NCI-H1092 treated with DMSO at 0.1 percent for 48 hours (cell line): ENCODE data around the gene CELF2.

Experiments used
- DNase-seq: peaks from one replicate; lab custom pipeline; 2025; lab: John Stamatoyannopoulos, UW

Gene CELF2

DNA sequence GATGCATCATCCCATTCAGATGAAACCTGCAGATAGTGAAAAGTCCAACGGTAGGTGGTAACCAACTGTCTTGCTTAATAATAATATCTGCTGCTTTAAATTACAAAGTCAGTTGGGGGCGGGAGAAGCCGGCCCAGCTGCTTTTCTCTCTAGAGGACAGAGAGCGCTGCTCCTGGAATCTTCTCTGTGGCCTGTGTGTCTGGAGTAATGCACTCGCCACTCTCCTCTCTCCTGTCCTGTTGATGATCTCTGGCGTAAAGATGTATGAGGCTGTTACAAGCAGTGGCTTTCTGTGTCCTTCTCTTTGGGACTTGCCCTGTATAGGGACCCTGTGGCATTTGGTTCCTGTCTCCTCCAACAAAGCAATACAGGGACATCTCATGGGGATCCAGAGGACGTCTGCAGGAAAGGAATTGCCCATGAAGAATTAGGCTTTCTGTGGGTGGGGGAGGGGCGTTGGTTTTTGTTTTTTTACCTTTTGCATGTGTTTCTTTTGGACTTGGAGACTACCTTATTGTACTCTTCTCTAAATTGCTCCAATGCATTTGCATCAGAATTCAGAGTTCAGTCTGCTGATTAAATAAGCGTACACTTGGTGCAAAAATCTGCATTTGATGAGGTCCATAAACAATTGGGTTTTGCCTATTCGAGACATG, 231.6 kb downstream of the CELF2 start:
- DNase-seq = no peak

DNA sequence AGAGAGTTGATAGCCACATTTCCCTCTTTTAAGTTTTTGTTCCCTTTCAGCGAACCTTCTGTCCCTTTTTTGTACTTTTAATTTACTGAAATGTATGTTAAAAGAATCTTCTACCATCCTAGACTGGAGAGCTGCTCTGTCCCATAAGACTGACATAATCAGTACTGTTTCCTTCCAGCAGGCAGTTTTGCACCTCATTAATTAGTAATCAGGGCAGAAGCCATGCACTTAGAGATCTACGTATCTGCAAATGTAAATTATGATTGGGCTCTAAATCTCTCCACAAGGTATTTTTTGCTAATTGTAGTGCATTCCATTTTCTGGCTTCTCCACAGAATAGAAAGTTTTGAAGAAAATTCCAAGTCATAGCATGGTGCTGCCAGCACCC, 232.1 kb downstream of the CELF2 start:
- no peak for DNase-seq

DNA sequence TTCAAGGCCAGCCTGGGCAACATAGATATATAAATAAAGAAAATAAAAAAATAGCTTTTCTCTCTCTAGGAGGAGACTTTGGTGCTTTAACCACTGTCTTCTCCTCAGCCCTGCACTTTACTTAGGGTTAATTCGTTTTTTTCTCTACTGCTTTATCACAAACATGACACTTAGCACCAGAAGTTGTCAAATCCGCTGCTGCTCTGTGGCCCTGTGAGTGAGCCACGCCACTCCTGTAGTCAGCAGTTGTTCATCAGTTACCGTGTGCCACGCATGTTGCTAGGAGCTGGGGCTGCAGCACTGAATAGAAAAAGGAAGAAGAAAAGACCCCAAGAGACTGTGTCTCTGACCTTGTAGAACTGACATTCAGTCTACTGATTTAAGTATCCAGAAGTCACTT, 232.6 kb downstream of the CELF2 start:
- no peak for DNase-seq

DNA sequence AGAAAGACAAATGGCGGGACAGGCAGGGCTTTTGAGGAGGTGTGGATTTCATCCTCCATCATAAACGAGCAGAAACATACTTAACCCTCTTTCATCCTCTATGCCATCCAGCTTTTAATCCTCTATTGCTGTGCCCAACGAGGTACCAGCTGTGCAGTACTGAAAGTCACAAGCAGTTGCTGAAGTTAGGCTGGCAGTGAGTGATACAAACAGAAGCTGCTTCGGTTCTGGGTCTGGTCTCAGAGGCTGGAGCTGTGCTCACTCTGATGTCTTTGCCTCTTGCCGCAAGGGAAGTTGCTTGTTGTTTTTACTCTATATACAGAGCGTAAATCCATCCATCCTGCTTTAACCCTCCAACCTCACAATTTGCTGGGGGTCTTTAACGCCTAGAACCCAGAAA, 235.2 kb downstream of the CELF2 start:
- DNase-seq = no peak

DNA sequence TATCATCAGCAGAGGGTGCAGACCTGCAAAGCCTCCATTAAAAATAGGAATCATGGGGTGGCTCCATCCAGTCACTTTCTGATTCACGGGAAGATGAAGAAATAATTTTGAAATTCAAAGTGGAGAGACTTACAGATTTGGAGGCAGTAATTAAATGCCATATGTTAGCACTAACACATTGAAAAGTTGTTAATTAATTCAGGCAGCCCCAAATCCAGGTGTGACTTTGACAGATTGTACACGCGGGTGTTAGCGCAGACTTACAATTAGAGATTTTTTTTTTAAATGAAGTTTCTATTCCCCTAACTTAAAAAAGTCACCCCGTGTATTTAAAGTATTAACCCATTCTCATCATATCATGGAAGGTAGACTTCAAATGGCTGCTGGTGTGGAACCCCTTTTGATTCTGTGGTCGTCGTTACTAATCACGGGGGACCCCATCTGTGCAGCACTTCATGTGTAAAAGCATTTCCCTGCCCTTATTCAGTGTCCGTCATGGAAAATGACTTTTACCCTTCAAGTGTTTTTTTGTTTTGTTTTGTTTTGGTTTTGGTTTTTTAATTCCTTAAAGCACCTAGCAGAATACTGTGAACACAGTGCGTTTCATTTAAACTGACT, 235.8 kb downstream of the CELF2 start:
- DNase-seq = no peak

DNA sequence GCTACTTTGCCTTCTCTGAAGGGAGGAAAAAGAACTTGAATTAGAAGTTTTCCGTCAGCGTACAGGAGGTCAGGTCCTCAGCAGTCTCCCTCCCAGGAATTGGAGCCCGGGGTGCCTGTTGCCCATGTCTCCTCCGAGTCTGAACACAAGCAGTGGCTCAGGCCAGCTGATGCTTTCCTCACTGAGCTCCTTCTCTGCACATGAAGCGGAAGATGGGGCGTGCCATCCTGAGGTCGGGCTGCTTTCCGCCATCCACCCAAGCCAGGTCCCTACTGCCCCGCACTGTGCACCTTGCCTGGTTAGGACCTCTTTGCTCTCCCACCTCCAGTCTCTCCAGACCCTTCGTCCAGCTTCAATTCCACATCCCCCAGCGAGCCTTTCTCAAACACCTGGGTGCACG, 237.5 kb downstream of the CELF2 start:
- DNase-seq = no peak

DNA sequence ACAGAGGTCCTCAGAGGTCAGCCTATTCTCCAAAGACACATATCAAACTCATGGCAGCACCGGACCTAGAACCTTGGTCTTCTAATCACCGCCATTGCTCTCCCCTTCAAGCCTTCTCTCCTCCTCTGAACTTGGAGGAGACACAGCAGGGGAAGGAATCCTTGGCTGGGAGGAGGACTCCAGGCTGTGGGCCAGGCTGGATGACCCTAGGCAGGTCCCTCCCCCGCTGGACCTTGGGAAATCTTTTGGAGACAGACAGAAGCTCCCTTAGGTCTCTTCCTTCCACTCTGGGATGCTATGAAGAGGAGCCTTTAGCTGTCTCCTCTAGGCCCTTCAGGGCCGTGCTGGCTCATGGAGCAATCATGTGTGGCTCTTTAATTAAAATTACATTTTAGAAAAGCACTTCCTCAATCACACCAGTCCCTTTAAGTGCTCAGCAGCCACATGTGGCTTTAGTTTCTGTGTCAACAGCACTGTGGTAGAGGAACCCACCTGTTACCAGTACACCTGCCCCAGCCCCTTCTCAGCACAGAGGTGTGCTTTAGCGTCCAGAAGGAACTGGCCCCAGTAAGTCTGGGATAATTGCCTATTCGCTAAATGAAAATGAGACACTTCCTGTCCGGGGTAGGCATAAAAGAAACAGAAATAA, 238.2 kb downstream of the CELF2 start:
- no peak for DNase-seq

DNA sequence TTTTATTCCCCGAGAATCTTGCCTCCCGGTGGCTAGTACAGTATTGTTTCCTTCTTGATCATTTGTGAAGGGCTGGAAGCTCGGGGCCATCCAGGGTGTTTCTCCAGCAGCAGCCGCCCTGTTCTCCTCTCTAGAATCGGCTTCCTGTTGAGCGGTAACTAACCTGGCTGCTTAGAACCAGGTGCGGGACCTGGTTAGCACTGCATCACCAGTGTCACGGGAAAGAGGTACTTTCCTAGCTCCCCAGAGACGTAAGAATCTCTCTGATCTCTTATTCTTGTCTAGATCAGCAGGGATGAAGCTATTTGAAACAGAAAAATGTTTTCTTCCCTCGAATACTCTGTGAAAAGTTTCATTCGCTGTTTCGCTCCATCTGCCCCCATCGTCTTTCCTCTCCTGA, 239.2 kb downstream of the CELF2 start:
- DNase-seq = no peak

DNA sequence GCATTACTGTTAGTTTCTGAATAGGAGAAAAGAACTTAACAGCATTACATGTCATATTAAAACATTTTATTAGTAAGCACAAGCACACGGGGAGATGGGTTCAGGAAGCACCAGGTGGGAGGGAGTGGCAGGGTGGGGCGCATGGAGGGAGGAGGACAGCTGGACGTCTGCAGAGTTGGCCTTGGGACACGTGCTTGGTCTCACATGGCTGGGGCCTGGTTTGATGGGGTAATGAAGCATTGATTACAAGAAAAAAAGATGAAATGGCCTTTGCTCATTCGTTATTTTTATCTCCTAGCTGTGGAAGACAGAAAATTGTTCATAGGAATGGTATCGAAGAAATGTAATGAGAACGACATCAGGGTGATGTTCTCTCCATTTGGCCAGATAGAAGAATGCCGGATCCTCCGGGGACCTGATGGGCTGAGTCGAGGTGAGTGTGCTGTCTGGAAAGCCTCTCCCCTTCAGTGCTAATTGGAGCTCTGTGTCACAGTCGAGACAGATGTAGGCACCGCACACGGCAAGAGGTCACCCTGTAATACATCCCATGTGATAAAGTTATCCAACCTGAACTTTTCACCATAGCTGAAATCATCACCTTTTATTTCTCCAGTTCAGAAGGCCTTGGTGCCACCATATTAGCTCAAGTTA, 239.9 kb downstream of the CELF2 start:
- no peak for DNase-seq

DNA sequence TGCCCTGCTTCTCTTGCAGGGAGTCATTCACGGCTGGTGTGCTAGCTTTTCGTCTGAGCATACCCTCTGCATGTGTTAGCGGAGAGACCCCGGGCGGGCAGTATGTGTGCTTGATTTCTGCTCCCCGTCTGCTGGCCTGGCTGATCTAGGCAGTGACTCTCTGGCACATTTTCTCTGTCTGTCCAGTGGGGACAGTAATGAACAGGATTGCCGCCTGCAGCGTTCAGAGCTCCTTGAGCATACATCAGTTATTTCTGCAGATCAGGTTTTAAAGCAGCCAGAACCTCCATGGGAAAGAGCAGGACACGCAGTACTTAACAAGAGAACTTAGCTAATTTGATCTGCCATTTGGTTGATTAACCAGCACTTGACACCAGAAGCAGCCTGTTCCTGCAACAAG, 242.5 kb downstream of the CELF2 start:
- no peak for DNase-seq

DNA sequence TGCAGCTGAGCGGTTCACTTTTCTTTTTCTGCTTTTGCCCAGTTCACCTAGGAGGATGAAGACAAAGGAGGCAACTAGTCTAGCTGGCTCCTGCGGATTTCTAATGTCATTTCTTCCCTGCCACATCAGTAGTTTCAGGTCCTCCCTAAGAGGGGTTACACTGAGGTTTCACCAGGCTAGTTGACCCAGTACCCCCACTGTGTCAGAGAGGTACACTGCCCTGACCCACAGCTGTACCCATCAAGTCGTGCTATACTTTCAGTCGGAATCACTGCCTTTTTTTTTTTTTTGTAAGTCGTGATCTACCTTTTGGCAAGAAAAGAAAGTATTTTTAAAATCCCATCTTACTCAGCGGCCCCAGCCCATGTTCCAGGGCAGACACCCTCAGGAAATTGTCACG, 243.5 kb downstream of the CELF2 start:
- DNase-seq = no peak

DNA sequence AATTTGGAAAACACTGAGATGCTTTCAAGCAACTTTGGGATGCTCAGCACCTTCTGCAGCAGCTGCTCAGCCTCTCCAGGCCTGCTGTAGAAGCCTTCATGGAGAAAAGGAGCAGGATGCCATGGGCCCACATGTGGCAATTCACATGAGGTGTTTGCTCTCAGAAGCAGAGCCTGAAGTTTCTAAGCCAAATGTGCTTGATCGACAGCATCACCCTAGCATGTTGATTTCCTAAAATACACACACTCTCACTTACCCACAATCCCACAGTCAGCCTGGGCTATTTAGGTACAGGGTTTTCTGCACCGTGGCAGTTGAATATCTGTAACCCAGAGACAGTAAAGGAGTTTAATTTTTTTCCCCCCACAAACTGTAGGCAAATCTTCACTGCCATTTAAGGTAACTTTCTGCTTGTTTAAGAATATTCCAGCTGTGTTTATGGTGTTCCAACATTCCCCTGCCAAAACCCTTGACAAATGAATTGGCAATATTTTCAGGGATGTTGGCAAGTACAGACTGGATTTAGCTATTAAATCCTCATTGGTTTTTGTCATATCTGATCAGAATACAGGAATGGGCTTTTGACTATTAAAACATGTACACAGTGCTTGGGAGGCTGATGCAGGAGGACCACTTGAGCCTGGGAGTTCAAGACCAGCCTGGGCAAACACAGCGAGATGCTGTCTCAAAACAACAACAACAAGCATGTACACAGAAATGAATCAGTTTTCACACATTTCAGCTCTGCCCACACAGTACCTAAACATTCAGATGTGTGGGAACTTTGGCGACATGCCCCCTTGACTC, 244.2 kb downstream of the CELF2 start:
- no peak for DNase-seq

DNA sequence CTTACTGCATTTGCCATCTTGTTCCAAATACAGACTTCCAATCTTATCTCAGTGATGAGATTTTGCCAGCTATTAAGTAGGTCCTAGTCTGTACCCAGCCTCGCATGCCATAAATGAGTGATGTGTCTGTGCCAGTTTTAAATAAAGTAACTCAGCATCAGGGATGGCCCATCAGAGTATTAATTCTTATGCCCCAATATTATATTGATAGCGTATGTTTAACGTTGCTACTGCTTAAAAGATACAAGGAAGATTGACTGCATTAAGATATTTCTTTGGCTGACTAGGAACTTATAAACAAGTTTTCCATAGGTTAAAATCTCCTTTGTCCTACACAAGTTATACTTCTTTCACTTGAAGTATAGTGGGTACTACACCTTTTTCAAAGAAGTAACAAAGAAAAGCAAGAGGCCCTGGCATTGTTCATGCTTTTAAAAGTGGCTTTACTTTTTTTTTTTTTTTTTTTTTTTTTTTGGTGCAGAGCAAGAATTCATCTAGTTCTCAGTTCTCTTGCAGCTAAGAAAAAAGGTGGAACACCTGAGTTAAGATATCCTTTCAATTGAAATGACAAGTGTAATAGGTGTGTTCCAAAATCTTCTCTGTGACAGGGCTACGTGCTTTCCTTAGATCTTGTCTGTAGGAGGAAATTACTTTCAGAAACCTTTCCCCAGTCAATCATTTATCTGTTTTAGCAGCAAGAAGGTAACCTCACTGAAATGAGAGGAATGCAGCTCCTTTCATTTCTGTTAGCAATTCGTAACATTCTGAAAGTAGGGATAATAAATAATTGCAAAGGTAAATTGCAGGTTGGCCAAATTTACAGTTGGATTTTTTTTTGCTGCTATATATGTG, 245.0 kb downstream of the CELF2 start:
- DNase-seq = no peak

DNA sequence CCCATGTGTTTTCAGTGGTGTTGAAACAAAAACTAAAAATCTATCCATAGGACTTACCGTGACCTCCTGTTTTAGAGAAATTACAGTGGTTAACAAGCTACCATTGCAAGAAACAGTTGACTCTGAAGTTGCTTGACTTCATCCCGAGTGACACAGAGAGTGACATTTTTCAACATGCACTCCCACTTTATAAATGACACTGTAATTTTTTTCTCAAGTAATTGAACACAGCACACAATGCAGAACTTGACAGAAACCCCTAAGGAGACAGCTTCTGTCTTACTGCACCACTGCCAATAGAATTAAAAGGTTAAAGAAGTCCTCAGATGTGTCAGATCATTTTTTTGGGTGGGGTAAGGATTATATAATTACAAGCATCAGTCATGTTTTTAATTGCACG, 246.1 kb downstream of the CELF2 start:
- DNase-seq = no peak

DNA sequence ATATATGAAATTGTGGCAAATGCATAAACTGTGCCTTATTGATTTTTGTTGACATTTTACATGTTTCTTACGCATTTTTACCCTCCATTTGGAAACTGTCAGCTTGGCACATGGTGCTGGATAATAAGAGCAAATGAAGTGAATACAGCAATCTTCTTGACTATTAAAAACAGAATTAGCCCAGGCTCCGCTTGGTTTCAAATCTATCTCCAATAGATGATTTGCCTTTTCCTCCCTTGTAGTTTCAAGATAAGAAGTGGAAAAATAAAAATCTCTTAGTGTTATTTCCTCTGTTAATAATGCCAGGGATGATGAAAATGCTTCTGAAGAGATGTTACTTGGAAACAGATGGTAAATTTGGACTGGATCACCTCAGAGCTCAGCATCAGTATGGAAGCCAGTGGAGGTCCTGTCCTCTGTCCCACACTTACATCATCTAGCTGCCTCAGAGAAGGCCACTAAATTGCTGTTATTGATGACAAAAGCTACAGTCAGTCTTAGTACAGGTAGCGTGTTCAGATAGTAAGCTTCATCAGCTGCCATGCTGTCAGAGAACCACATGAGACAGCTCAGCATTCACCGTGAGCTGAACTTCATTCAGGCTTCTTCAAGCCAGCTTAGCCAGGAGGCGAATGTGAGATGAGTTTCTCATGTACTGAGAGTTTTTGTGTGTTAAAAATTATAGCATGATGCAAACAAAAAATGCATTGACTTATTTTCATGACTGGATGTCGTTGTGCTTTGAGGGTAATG, 246.8 kb downstream of the CELF2 start:
- DNase-seq = no peak

DNA sequence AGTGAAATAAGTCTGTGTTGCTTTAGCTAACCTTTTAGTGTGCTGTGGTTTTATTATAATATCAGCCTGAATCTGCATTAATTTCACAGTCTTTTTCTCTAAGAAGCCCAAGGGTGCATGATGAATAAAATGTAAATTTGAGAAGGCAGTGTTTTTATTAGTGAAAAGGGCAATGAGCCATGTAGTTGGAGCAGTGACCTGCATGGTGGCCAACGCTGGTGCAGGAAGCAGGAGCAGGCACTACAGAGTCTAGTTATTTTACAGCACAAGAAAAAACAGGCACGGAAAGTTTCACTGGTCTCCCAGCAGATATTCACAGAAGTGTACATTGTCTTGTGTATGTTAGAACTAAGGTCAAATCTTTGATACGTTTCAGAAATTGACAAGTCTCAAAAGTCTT, 247.8 kb downstream of the CELF2 start:
- no peak for DNase-seq

DNA sequence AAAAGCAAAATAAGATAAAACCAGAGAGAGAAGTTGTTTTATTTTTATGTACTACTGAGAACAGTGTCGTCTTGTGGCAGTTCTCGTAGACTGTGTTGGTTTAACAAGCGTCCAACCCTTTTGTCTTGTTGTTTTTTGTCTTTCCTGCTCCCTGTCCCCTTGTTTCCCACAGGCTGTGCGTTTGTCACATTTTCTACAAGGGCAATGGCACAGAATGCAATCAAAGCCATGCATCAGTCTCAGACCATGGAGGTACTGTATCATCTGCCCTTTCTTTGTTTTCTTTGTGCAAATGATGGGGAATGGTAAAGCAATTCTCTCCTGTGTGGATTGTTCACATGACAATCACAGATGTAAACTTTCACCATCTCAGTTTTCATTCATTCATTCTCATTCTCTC, 248.8 kb downstream of the CELF2 start:
- no peak for DNase-seq

DNA sequence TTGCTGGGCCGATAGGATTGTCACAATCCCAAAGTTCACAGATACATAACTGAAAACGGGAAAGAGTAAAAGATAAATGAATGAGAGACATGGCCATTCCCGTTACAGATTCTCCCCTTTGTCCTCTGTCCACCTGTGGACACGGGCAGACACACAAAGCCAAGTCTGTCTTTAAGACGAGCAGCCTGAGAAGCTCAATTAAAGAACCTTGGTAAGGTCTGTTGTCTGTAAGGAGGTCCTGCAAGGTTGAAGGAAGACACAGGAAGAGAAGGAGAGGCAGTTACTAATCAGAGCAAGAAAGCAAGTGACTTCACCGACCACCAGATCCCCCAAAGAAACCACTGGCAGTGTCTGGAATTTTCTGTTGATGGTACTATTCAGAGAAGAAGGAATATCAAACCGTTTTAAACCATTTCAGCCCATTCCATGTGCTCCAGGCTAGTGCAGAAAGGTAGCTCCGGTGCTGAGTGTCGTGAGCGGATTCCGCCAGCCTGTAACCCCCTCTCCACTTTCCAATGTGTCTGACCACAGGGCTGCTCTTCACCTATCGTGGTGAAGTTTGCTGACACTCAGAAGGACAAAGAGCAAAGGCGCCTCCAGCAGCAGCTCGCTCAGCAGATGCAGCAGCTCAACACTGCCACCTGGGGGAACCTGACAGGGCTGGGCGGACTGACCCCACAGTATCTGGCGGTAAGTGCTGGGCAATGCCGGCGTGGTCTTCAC, 252.6 kb downstream of the CELF2 start:
- DNase-seq = peak; percentile 5

DNA sequence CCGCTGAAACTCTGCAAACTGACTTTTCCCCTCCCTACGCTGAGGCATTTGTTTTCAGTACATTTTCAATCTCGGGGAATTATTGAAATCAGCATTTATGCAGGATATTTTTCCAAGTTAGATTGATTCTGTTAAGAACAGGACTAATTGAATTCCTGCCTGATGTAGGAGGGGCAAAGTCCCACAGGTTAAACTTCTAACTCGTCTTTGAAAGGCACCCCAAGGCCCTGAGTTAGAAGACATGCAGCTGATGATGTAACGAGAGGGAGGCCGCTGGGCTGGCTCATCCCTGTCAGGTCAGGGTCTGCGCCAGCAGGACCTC, 253.1 kb downstream of the CELF2 start:
- no peak for DNase-seq

DNA sequence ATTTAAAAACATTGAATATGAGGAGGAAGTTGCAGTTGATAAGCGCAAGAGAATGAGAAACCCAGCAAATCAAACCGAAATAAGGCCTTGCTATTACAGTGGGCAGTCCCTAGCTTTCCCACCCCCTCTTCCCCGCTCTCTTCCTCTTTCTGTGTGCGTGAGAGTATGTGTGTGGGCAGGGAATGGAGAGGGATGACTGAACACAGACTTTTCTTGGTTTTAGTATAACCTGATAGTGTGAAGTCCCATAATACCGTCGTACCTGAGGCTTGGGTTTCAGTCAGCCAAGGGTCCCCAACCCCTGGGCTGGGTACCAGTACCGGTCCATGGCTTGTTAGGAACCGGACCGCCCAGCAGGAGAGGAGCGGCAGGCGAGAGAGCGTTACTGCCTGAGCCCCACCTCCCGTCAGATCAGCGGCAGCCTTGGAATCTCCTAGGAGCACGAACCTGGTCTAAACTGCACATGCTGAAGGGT, 255.3 kb downstream of the CELF2 start:
- DNase-seq = no peak
